ENCODE results near the gene ABHD16B.

Gene ABHD16B

DNA sequence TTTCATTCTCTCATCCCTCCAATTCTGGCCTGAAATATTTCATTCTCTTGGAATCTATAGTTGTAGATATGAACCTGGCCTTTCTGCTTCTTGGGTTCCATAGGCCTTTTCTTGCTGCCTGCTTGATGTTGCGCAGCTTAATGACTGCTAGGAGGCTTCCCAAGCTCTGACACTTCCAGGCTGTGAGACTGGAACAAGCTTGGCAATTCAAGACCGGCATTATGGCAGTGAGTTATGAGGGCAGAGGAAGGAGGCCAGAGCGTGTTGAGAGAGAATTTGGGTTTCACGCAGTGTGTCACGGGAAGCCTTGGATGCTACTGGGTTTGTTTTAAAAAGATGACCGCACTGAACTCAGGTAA, 32.7 kb downstream of the ABHD16B start:
- peak overlapping the region; percentile 49 to 69 for H3K4me3 ChIP-seq (replicated peaks in 1 of 2; ENCODE audit: low read depth in 2 of 2, low read length in 2 of 2)
- no peak for DNase-seq (ENCODE audit: low read depth in 2 of 2)
- TF ChIP-seq, protein P1, sequence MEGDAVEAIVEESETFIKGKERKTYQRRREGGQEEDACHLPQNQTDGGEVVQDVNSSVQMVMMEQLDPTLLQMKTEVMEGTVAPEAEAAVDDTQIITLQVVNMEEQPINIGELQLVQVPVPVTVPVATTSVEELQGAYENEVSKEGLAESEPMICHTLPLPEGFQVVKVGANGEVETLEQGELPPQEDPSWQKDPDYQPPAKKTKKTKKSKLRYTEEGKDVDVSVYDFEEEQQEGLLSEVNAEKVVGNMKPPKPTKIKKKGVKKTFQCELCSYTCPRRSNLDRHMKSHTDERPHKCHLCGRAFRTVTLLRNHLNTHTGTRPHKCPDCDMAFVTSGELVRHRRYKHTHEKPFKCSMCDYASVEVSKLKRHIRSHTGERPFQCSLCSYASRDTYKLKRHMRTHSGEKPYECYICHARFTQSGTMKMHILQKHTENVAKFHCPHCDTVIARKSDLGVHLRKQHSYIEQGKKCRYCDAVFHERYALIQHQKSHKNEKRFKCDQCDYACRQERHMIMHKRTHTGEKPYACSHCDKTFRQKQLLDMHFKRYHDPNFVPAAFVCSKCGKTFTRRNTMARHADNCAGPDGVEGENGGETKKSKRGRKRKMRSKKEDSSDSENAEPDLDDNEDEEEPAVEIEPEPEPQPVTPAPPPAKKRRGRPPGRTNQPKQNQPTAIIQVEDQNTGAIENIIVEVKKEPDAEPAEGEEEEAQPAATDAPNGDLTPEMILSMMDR (IDR thresholded peaks at IDR 0.05; ENCODE audit: low read depth, low read length): no peak

DNA sequence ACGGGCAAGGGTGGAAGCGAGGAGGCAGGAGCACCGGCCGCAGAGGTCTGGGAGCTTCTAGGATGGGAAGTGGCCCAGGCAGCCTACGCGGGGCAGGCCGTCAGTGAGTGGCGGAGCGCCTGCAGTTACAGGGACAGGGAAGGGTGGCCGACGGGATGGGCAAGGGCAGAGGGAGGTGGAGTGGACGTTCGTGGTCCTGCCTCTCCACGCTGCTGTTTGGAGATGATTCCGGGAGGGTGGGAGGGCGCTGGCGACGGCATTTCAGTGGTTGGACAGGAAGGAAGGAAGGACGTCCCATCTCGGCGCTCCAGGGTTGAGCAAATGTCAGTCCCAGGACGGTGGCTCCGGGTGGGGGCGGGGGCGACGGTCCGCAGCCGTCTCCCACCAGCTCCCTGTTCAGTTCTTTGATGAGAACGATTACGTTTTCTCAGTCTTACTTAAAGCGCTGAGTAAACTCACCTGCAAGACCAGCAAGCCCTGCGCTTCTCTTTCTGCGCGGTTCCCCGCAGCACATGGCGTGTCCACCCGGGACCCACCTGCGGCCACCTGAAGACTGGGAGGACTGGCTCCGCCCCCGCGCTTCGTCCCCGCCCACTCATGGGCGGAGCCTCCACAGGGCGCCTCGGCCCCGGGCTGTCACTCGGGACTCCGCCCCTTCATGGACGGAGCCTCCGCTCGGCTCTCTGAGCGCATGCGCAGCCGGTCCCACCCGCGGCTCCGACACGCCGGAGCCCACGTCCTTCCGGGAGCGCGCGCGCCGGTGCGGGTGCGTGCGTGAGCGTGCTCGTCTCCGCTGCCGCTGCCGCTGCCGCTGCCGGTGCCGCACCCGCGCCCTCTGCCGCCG, 33.3 kb downstream of the ABHD16B start, which contains the start of gene DNAJC5:
Gene DNAJC5, plus strand, starts transcription at position 769 of the 844 bp plus-strand sequence. CDS start 33,220 bp downstream, outside the sequence.
- H3K4me3 ChIP-seq (replicated peaks in 1 of 2; ENCODE audit: low read depth in 2 of 2, low read length in 2 of 2): peak within 1 kb of the TSS; percentile 61 to 69
- TF ChIP-seq, protein P1 (IDR thresholded peaks at IDR 0.05; ENCODE audit: low read depth, low read length): no peak
- DNase-seq (ENCODE audit: low read depth in 2 of 2): peak; percentile 92 to 96

- peak overlapping the region; percentile 61 to 69 for H3K4me3 ChIP-seq (replicated peaks in 1 of 2; ENCODE audit: low read depth in 2 of 2, low read length in 2 of 2)
- TF ChIP-seq, protein P1 (IDR thresholded peaks at IDR 0.05; ENCODE audit: low read depth, low read length): no peak
- no peak for DNase-seq (ENCODE audit: low read depth in 2 of 2)
These were observed 34.1 kb downstream of the ABHD16B start for GRCh38 chr20:63895202-63895951.

- peak overlapping the region; percentile 61 to 69 for H3K4me3 ChIP-seq (replicated peaks in 1 of 2; ENCODE audit: low read depth in 2 of 2, low read length in 2 of 2)
- TF ChIP-seq, protein P1 (IDR thresholded peaks at IDR 0.05; ENCODE audit: low read depth, low read length): no peak
- peak; percentile 27 to 33 for DNase-seq (ENCODE audit: low read depth in 2 of 2)
These were observed 34.6 kb downstream of the ABHD16B start for GRCh38 chr20:63895952-63896263.

- TF ChIP-seq, protein P1 (IDR thresholded peaks at IDR 0.05; ENCODE audit: low read depth, low read length): no peak
- peak; percentile 20 to 22 for DNase-seq (ENCODE audit: low read depth in 2 of 2)
- H3K4me3 ChIP-seq (replicated peaks in 1 of 2; ENCODE audit: low read depth in 2 of 2, low read length in 2 of 2): peak overlapping the region; percentile 61 to 69
These were observed 35.2 kb downstream of the ABHD16B start for GRCh38 chr20:63896264-63897105.

DNA sequence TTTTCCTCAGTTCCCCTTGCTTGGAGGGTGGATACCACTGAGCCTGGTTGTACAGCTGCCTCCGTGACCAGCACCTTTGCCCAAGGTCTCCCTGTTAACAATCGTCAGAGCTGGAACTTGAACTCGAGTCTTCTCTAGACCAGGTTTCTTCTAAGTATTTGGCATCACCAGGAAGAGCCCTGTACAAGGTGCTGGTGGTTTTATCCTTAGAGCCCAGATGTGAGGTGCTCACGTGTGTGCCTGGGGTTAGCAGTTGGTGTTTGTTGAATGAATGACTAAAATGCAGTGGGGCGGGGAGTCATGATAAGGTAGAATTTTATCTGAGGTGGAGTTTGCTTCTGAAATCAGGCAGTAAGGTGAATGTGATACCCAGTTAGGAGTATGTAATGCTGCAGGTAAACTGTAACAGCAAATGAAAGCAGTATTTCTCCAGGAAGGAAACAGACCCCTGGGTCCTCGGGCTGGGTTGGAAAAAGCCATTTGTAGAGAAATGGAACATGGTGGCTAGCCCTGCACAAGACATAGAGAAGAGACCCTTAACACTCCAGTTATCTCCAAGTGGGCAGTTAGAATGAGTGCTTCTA, 36.8 kb downstream of the ABHD16B start:
- DNase-seq (ENCODE audit: low read depth in 2 of 2): no peak
- TF ChIP-seq, protein P1 (IDR thresholded peaks at IDR 0.05; ENCODE audit: low read depth, low read length): no peak
- no peak overlapping the region for H3K4me3 ChIP-seq (replicated peaks in 1 of 2; ENCODE audit: low read depth in 2 of 2, low read length in 2 of 2)

Data from cardiac fibroblast (primary cell).